Upper lobe of left lung (tissue), 6 donors: Measurements from ENCODE around the gene CDK10. TPM values are rescaled to one million over a fixed set of nuclear protein-coding genes. Genes with fewer than 3 reads are reported as not detected.
"Not testable (repeated sequence)": the region's sequence is repeated elsewhere in the genome, so short reads cannot be mapped to it uniquely, and the experiment has no call there.

Experiments
- ATAC-seq, 2 donors: fragments of 200-7000 bp; cut with Tn5 transposase; one replicate each; pipeline ENCODE4 v1.9.1; 2022; ENCODE audit warnings: mild to moderate bottlenecking in 2 of 2, moderate library complexity in 2 of 2; ENCODE audit not compliant: low FRiP score in 2 of 2
- DNase-seq, 2 donors: peaks; one replicate each; pipeline ENCODE4 v3.0.0-alpha.2; 2019 to 2020
- H3K27ac ChIP-seq, 4 donors: fragments of 200-600 bp; sonication (generic); one replicate each; pipeline ENCODE4 v1.5.1; 2016 to 2019
- H3K27me3 ChIP-seq, 4 donors: fragments of 200-600 bp; sonication (generic); one replicate each; pipeline ENCODE4 v1.5.1; 2017 to 2019
- H3K36me3 ChIP-seq, 4 donors: fragments of 200-600 bp; sonication (generic); one replicate each; pipeline ENCODE4 v1.5.1; 2016 to 2019
- H3K4me1 ChIP-seq, 4 donors: fragments of 200-600 bp; sonication (generic); one replicate each; pipeline ENCODE4 v1.5.1; 2018 to 2019
- H3K4me3 ChIP-seq, 4 donors: fragments of 200-600 bp; sonication (generic); one replicate each; pipeline ENCODE4 v1.5.1; 2017 to 2019; ENCODE audit warnings: mild to moderate bottlenecking in 2 of 4, moderate library complexity in 1 of 4
- H3K9me3 ChIP-seq, 4 donors: fragments of 200-600 bp; sonication (generic); one replicate each; pipeline ENCODE4 v1.5.1; 2018 to 2019
- CTCF ChIP-seq, 6 experiments: fragments of 450-650 bp in 4 of 6; fragments of 200-600 bp in 2 of 6; sonication (generic) in 2 of 6; IDR thresholded peaks; one replicate each; pipeline ENCODE4 v1.5.1; 2016 to 2019; ENCODE audit warnings: antibody characterized with exemption in 6 of 6
- EP300 ChIP-seq, 4 donors: sonication (generic); formaldehyde crosslinking; IDR thresholded peaks; one replicate each; pipeline ENCODE4 v1.5.1; 2017; ENCODE audit warnings: antibody characterized with exemption in 4 of 4, control low read depth in 2 of 4
- POLR2A ChIP-seq, 4 donors: fragments of 450-650 bp; IDR thresholded peaks; one replicate each; pipeline ENCODE4 v1.5.1; 2016 to 2017; ENCODE audit warnings: antibody characterized with exemption in 4 of 4, mild to moderate bottlenecking in 2 of 4
- POLR2AphosphoS5 ChIP-seq, 2 donors: sonication (generic); formaldehyde crosslinking; IDR thresholded peaks; one replicate each; pipeline ENCODE4 v1.5.1; 2017; ENCODE audit warnings: antibody characterized with exemption in 2 of 2
- WGBS, 2 donors: methylation state at CpG; one replicate each; pipeline ENCODE4 v1.1.5; 2017 to 2018; 5-methylcytosine and 5-hydroxymethylcytosine counted together
- total RNA-seq, 6 donors: library from RNA; depleted of rRNA in 4 of 6; stranded (reverse); fragments of >200 nt in 4 of 6; gene quantifications; one replicate each; pipeline versions ENCODE4 v1.1.0 to v1.2.1, GENCODE V29; 2016 to 2021
- donor health status: DM: no; HTN: no; CAD: no; lungs with moderate emphysema.
- donor health status: DM: no; HTN: yes; CAD: no; lungs with severe emphysema.

The CDK10 gene
- total RNA-seq, 6 donors from 2014 or later = 38.4 to 197 (median 85.3) TPM

GRCh38 chr16:89693931-89694783 lies 7.7 kb downstream of the CDK10 start:
- no peak for DNase-seq
- Histone ChIP-seq H3K4me1 (peaks cover 0 to 11% (median 0%) of the 10 kb centered on the region in 4 donors), H3K9me3 (no peaks in the 10 kb centered on the region), H3K27me3 (no peaks in the 10 kb centered on the region), H3K36me3 (peaks cover 5 to 83% (median 63%) of the 10 kb centered on the region in 4 donors), H3K27ac (no peak overlapping the region), H3K4me3 (no peak overlapping the region)
- no peak for TF ChIP-seq POLR2AphosphoS5 (IDR thresholded peaks at IDR 0.05)
- no peak for ATAC-seq
- 90 to 100% methylated on average over 9 to 29 of the region's 32 CpGs for WGBS, 2 donors

GRCh38 chr16:89694784-89695085 lies 8.2 kb downstream of the CDK10 start:
- not testable (repeated sequence) for H3K4me3 ChIP-seq, H3K27me3 ChIP-seq, ATAC-seq, DNase-seq, H3K27ac ChIP-seq, H3K9me3 ChIP-seq
- peaks cover 5 to 83% (median 63%) of the 10 kb centered on the region in 4 donors for H3K36me3 ChIP-seq
- H3K4me1 ChIP-seq = peaks cover 2 to 14% (median 3%) of the 10 kb centered on the region in 4 donors
- WGBS, 2 donors = 92% methylated on average over 23 of the region's 23 CpGs; no CpG with 5 or more reads in 1 of the 2 donors

- no peak overlapping the region for H3K4me3 ChIP-seq
- 92 to 93% methylated on average over 26 to 31 of the region's 31 CpGs for WGBS, 2 donors
- peaks cover 5 to 80% (median 62%) of the 10 kb centered on the region in 4 donors for H3K36me3 ChIP-seq
- no peaks in the 10 kb centered on the region for H3K9me3 ChIP-seq
- TF ChIP-seq POLR2AphosphoS5 (IDR thresholded peaks at IDR 0.05) (no peak), POLR2A (IDR thresholded peaks at IDR 0.05) (no peak), CTCF (IDR thresholded peaks at IDR 0.05) (no peak), EP300 (IDR thresholded peaks at IDR 0.05) (no peak)
- ATAC-seq (no peak), DNase-seq (no peak)
- no peak overlapping the region for H3K27ac ChIP-seq
- H3K27me3 ChIP-seq = no peaks in the 10 kb centered on the region
- H3K4me1 ChIP-seq = peaks cover 6 to 20% (median 8%) of the 10 kb centered on the region in 4 donors
Measured at GRCh38 chr16:89695086-89695874, 8.8 kb downstream of the CDK10 start.

- H3K36me3 ChIP-seq = peaks cover 5 to 72% (median 56%) of the 10 kb centered on the region in 4 donors
- ATAC-seq = no peak
- TF ChIP-seq POLR2A (IDR thresholded peaks at IDR 0.05) = peak in 1 of 4 donors; percentile 16
- no peak for TF ChIP-seq POLR2AphosphoS5 (IDR thresholded peaks at IDR 0.05)
- TF ChIP-seq CTCF (IDR thresholded peaks at IDR 0.05) = no peak
- TF ChIP-seq EP300 (IDR thresholded peaks at IDR 0.05) = no peak
- DNase-seq = no peak
- peaks cover 12 to 28% (median 16%) of the 10 kb centered on the region in 4 donors for H3K4me1 ChIP-seq
- 78 to 83% methylated on average over 14 to 19 of the region's 25 CpGs for WGBS, 2 donors
- H3K27me3 ChIP-seq = no peaks in the 10 kb centered on the region
- no peaks in the 10 kb centered on the region for H3K9me3 ChIP-seq
- no peak overlapping the region for H3K4me3 ChIP-seq
- peak overlapping the region in 1 of 4 donors; percentile 39 for H3K27ac ChIP-seq
Measured at GRCh38 chr16:89695875-89696669, 9.6 kb downstream of the CDK10 start.

GRCh38 chr16:89696670-89697128 lies 10.2 kb downstream of the CDK10 start:
- 75 to 78% methylated on average over 8 to 16 of the region's 18 CpGs for WGBS, 2 donors
- no peaks in the 10 kb centered on the region for H3K9me3 ChIP-seq
- peaks cover 5 to 66% (median 50%) of the 10 kb centered on the region in 4 donors for H3K36me3 ChIP-seq

More at GRCh38 chr16:89696670-89697128, 10.2 kb downstream of the CDK10 start:
- Histone ChIP-seq H3K27me3 (no peaks in the 10 kb centered on the region), H3K4me1 (peaks cover 12 to 30% (median 17%) of the 10 kb centered on the region in 4 donors), H3K27ac (peak overlapping the region in 1 of 4 donors; percentile 39), H3K4me3 (no peak overlapping the region)
- DNase-seq (no peak), ATAC-seq (no peak)
- TF ChIP-seq EP300 (IDR thresholded peaks at IDR 0.05) (no peak), CTCF (IDR thresholded peaks at IDR 0.05) (no peak), POLR2A (IDR thresholded peaks at IDR 0.05) (no peak), POLR2AphosphoS5 (IDR thresholded peaks at IDR 0.05) (peak in 1 of 2 donors; percentile 17)
